HL-60 (cell line): ENCODE measurements around the gene GPR153.

ENCODE experiments used
- GABPA ChIP-seq: IDR thresholded peaks from 2 replicates; pipeline ENCODE4 v1.6.1; 2012; ENCODE audit warnings: low read depth
- POLR2AphosphoS5 ChIP-seq: IDR thresholded peaks from 2 replicates; pipeline ENCODE4 v1.6.1; 2012; ENCODE audit warnings: low read depth
- REST ChIP-seq: IDR thresholded peaks from 2 replicates; pipeline ENCODE4 v1.6.1; 2012; ENCODE audit warnings: low read depth; ENCODE audit not compliant: insufficient replicate concordance
- SPI1 ChIP-seq: IDR thresholded peaks from 2 replicates; pipeline ENCODE4 v1.6.1; 2012; ENCODE audit warnings: low read depth, mild to moderate bottlenecking, borderline replicate concordance
- TF ChIP-seq, protein P1 (sequence below): IDR thresholded peaks from one replicate; pipeline ENCODE4 v1.5.1; 2011; ENCODE audit warnings: low read length, control low read depth, inconsistent platforms; ENCODE audit not compliant: insufficient read depth

GRCh38 chr1:6310116-6310848 lies 49.4 kb upstream of the GPR153 start:
- TF ChIP-seq, protein P1, sequence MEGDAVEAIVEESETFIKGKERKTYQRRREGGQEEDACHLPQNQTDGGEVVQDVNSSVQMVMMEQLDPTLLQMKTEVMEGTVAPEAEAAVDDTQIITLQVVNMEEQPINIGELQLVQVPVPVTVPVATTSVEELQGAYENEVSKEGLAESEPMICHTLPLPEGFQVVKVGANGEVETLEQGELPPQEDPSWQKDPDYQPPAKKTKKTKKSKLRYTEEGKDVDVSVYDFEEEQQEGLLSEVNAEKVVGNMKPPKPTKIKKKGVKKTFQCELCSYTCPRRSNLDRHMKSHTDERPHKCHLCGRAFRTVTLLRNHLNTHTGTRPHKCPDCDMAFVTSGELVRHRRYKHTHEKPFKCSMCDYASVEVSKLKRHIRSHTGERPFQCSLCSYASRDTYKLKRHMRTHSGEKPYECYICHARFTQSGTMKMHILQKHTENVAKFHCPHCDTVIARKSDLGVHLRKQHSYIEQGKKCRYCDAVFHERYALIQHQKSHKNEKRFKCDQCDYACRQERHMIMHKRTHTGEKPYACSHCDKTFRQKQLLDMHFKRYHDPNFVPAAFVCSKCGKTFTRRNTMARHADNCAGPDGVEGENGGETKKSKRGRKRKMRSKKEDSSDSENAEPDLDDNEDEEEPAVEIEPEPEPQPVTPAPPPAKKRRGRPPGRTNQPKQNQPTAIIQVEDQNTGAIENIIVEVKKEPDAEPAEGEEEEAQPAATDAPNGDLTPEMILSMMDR, result no peak
- no peak for TF ChIP-seq GABPA
- TF ChIP-seq REST, result no peak
- TF ChIP-seq POLR2AphosphoS5, result no peak
- no peak for TF ChIP-seq SPI1
